H54 (cell line): ENCODE data around the gene STAG1.
A peak's percentile ranks its signal among the peaks of the same experiment; 100 is the strongest.
"Not testable (repeated sequence)": the region's sequence is repeated elsewhere in the genome, so short reads cannot be mapped to it uniquely, and the experiment has no call there.

Experiments
- DNase-seq: peaks from one replicate; pipeline ENCODE4 v3.0.0; 2011; ENCODE audit warnings: low spot score, mixed read lengths; ENCODE audit not compliant: insufficient read length
- FAIRE-seq: peaks from 3 replicates; lab custom pipeline; 2011; peaks lifted over from hg19 to GRCh38; lab: Jason Lieb, UNC
- POLR2A ChIP-seq: IDR thresholded peaks from 2 replicates; pipeline ENCODE4 v1.6.1; 2011; ENCODE audit warnings: low read depth, mild to moderate bottlenecking, low read length

STAG1 gene

GRCh38 chr3:136490646-136491405 is 261.4 kb downstream of the STAG1 start:
- DNase-seq (no peak), FAIRE-seq (no peak)

GRCh38 chr3:136485777-136486176 is 266.4 kb downstream of the STAG1 start:
- no peak for DNase-seq
- no peak for FAIRE-seq
- no peak for TF ChIP-seq POLR2A

More at GRCh38 chr3:136490646-136491405, 261.4 kb downstream of the STAG1 start:
- no peak for TF ChIP-seq POLR2A

- DNase-seq (no peak), FAIRE-seq (no peak)
- TF ChIP-seq POLR2A: no peak
Measured at GRCh38 chr3:136476280-136476679, 275.9 kb downstream of the STAG1 start.

GRCh38 chr3:136474876-136475275 is 277.3 kb downstream of the STAG1 start:
- FAIRE-seq, DNase-seq: not testable (repeated sequence)

GRCh38 chr3:136473716-136474326 is 278.4 kb downstream of the STAG1 start:
- no peak for FAIRE-seq
- no peak for TF ChIP-seq POLR2A
- no peak for DNase-seq

- FAIRE-seq: no peak
- TF ChIP-seq POLR2A: no peak
- DNase-seq: no peak
Measured at GRCh38 chr3:136465296-136465695, 286.9 kb downstream of the STAG1 start.

GRCh38 chr3:136464502-136464901 is 287.7 kb downstream of the STAG1 start:
- DNase-seq: peak; percentile 9
- FAIRE-seq: peak; percentile 94
- TF ChIP-seq POLR2A: no peak

GRCh38 chr3:136463170-136463569 is 289.0 kb downstream of the STAG1 start:
- TF ChIP-seq POLR2A: no peak
- FAIRE-seq: no peak
- no peak for DNase-seq

- no peak for DNase-seq
- FAIRE-seq: no peak
- no peak for TF ChIP-seq POLR2A
Measured at GRCh38 chr3:136457793-136458192, 294.4 kb downstream of the STAG1 start.

GRCh38 chr3:136456196-136456595 is 296.0 kb downstream of the STAG1 start:
- no peak for FAIRE-seq
- TF ChIP-seq POLR2A: no peak

GRCh38 chr3:136444581-136444980 is 307.6 kb downstream of the STAG1 start:
- no peak for TF ChIP-seq POLR2A
- DNase-seq (no peak), FAIRE-seq (no peak)

More at GRCh38 chr3:136456196-136456595, 296.0 kb downstream of the STAG1 start:
- DNase-seq: no peak

GRCh38 chr3:136437043-136437442 is 315.1 kb downstream of the STAG1 start:
- peak; percentile 82 for FAIRE-seq
- DNase-seq: no peak
- TF ChIP-seq POLR2A: no peak

GRCh38 chr3:136434429-136434828 is 317.7 kb downstream of the STAG1 start:
- no peak for DNase-seq
- TF ChIP-seq POLR2A: no peak
- no peak for FAIRE-seq

- no peak for TF ChIP-seq POLR2A
- FAIRE-seq (no peak), DNase-seq (no peak)
Measured at GRCh38 chr3:136432685-136433084, 319.5 kb downstream of the STAG1 start.

GRCh38 chr3:136428167-136428566 is 324.0 kb downstream of the STAG1 start:
- TF ChIP-seq POLR2A: no peak
- DNase-seq (no peak), FAIRE-seq (no peak)
